RWPE2 (cell line): ENCODE data around the gene VRK3.

Source experiments
- ATAC-seq: fragments of 200-7000 bp; cut with Tn5 transposase; 3 replicates; pipeline ENCODE4 v1.9.1; 2021; ENCODE audit warnings: low read depth
- DNase-seq: peaks from one replicate; pipeline ENCODE4 v3.0.0-alpha.2; 2020; ENCODE audit warnings: low spot score
- H3K27ac ChIP-seq: fragments of 450-650 bp; 2 replicates; pipeline ENCODE4 v1.5.1; 2017; ENCODE audit warnings: mild to moderate bottlenecking; ENCODE audit not compliant: poor library complexity, severe bottlenecking
- H3K27me3 ChIP-seq: fragments of 250-450 bp; sonication (Bioruptor Pico); 2 replicates; pipeline ENCODE4 v1.5.1; 2021; ENCODE audit warnings: mild to moderate bottlenecking, moderate library complexity; ENCODE audit not compliant: insufficient read depth, poor library complexity, severe bottlenecking
- H3K36me3 ChIP-seq: fragments of 250-450 bp; sonication (Bioruptor Pico); 2 replicates; pipeline ENCODE4 v1.5.1; 2020; ENCODE audit warnings: low read depth, mild to moderate bottlenecking, moderate library complexity
- H3K4me1 ChIP-seq: fragments of 250-450 bp; sonication (Bioruptor Pico); 2 replicates; pipeline ENCODE4 v1.5.1; 2021; ENCODE audit warnings: mild to moderate bottlenecking, moderate library complexity; ENCODE audit not compliant: insufficient read depth, poor library complexity, severe bottlenecking
- H3K4me3 ChIP-seq: fragments of 250-450 bp; sonication (Bioruptor Pico); 2 replicates; pipeline ENCODE4 v1.5.1; 2021; ENCODE audit warnings: mild to moderate bottlenecking, moderate library complexity; ENCODE audit not compliant: severe bottlenecking
- H3K9me3 ChIP-seq: fragments of 250-450 bp; sonication (Bioruptor Pico); 2 replicates; pipeline ENCODE4 v1.5.1; 2021; ENCODE audit warnings: mild to moderate bottlenecking, moderate library complexity; ENCODE audit not compliant: severe bottlenecking
- CTCF ChIP-seq: fragments of 450-650 bp; IDR thresholded peaks from one replicate; pipeline ENCODE4 v1.5.1; 2017; ENCODE audit warnings: mild to moderate bottlenecking, moderate library complexity; ENCODE audit not compliant: poor library complexity, severe bottlenecking

The VRK3 gene

GRCh38 chr19:50001775-50002174 is 23.4 kb downstream of the VRK3 start:
- H3K36me3 ChIP-seq = peaks cover 60% of the 10 kb centered on the region

GRCh38 chr19:50000841-50001557 is 24.2 kb downstream of the VRK3 start:
- peaks cover 11% of the 10 kb centered on the region for H3K4me1 ChIP-seq
- H3K27me3 ChIP-seq = no peaks in the 10 kb centered on the region
- ATAC-seq (no peak), DNase-seq (no peak)
- H3K9me3 ChIP-seq = no peaks in the 10 kb centered on the region
- no peak overlapping the region for H3K4me3 ChIP-seq
- no peak overlapping the region for H3K27ac ChIP-seq
- no peak for TF ChIP-seq CTCF
- peaks cover 64% of the 10 kb centered on the region for H3K36me3 ChIP-seq

More at GRCh38 chr19:50001775-50002174, 23.4 kb downstream of the VRK3 start:
- DNase-seq (no peak), ATAC-seq (no peak)
- no peak for TF ChIP-seq CTCF
- Histone ChIP-seq H3K27me3 (no peaks in the 10 kb centered on the region), H3K9me3 (no peaks in the 10 kb centered on the region), H3K4me3 (no peak overlapping the region), H3K4me1 (peaks cover 11% of the 10 kb centered on the region), H3K27ac (no peak overlapping the region)

- Histone ChIP-seq H3K4me3 (no peak overlapping the region), H3K4me1 (peaks cover 11% of the 10 kb centered on the region)
Observed at GRCh38 chr19:50000038-50000840, 24.9 kb downstream of the VRK3 start.

DNA sequence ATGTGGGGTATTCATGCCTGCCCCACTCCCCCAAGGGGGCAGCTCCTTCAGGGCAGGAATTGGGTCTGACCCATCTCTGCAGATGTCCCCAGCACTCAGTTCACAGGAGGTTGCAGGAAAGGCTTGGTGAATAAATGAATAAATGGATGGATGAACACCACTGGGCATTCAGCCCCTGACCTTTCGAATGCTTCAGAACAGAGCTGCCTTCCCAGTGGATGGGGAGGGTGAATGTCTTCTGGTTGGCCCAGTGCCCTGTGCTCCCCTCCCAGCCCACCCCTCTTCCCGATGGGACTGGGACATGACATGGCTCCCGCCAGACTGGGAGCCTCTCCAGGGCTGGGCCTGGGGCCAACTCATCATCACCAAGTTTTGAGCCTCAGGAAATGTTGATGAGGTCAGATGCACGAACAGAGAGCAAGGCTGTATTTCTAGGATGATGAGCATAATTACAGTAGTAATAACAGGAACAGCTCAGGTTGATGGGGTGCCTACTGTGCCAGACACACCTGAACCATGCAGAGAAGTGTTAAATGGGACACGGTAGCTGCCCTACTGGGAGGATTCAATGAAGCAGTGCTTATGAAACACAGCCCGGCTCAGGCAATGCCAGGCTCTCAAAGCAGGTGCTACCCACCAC is 25.7 kb downstream of the VRK3 start:
- H3K36me3 ChIP-seq = peaks cover 57% of the 10 kb centered on the region
- DNase-seq (no peak), ATAC-seq (no peak)
- H3K27me3 ChIP-seq = no peaks in the 10 kb centered on the region
- no peak for TF ChIP-seq CTCF
- no peak overlapping the region for H3K4me3 ChIP-seq
- no peak overlapping the region for H3K27ac ChIP-seq
- no peaks in the 10 kb centered on the region for H3K9me3 ChIP-seq
- H3K4me1 ChIP-seq = peaks cover 9% of the 10 kb centered on the region

More at GRCh38 chr19:50000038-50000840, 24.9 kb downstream of the VRK3 start:
- Histone ChIP-seq H3K36me3 (peaks cover 59% of the 10 kb centered on the region), H3K27ac (no peak overlapping the region), H3K27me3 (no peaks in the 10 kb centered on the region), H3K9me3 (no peaks in the 10 kb centered on the region)
- no peak for DNase-seq
- TF ChIP-seq CTCF = no peak
- ATAC-seq = no peak
